HT-29 (cell line): ENCODE measurements around the gene ARAF. TPM values are rescaled to one million over a fixed set of nuclear protein-coding genes. Genes with fewer than 3 reads are reported as not detected.
"Not testable (repeated sequence)": the region's sequence is repeated elsewhere in the genome, so short reads cannot be mapped to it uniquely, and the experiment has no call there.

Source experiments
- DNase-seq: peaks from one replicate; pipeline ENCODE4 v3.0.0-alpha.2; 2015; ENCODE audit warnings: low spot score
- total RNA-seq: library from RNA; depleted of rRNA; stranded (reverse); fragments of >200 nt; shearing (Covaris generic); gene quantifications from 2 replicates; pipeline ENCODE4 v1.2.3, GENCODE V29; 2014; rRNA removed

ARAF gene
- 47.0 and 55.7 TPM in 2 replicates for total RNA-seq

- DNase-seq = peak; percentile 97
Observed at GRCh38 chrX:47560934-47561658, at the start of gene ARAF. ARAF (plus strand) TSS chrX:47561205; CDS start chrX:47562968, 1,763 bp downstream.

GRCh38 chrX:47512383-47512782 lies 48.6 kb upstream of the ARAF start:
- not testable (repeated sequence) for DNase-seq

GRCh38 chrX:47513034-47513965 lies 47.7 kb upstream of the ARAF start:
- DNase-seq = not testable (repeated sequence)

- no peak for DNase-seq
Observed at GRCh38 chrX:47514533-47515235, 46.3 kb upstream of the ARAF start.

- no peak for DNase-seq
Observed at GRCh38 chrX:47515941-47516665, 44.9 kb upstream of the ARAF start.

GRCh38 chrX:47518144-47518543 lies 42.9 kb upstream of the ARAF start:
- no peak for DNase-seq

- DNase-seq = peak; percentile 72
Observed at GRCh38 chrX:47523297-47523696, 37.7 kb upstream of the ARAF start.

GRCh38 chrX:47523713-47524166 lies 37.3 kb upstream of the ARAF start:
- no peak for DNase-seq

GRCh38 chrX:47529548-47529947 lies 31.5 kb upstream of the ARAF start:
- DNase-seq = no peak

- DNase-seq = no peak
Observed at GRCh38 chrX:47530049-47530448, 31.0 kb upstream of the ARAF start.

- no peak for DNase-seq
Observed at GRCh38 chrX:47539860-47540259, 21.1 kb upstream of the ARAF start.

GRCh38 chrX:47540754-47541538 lies 20.1 kb upstream of the ARAF start:
- peak; percentile 92 for DNase-seq

GRCh38 chrX:47543496-47543895 lies 17.5 kb upstream of the ARAF start:
- no peak for DNase-seq

GRCh38 chrX:47556045-47556623 lies 4.9 kb upstream of the ARAF start:
- DNase-seq = peak; percentile 89

- DNase-seq = no peak
Observed at GRCh38 chrX:47558436-47558835, 2.6 kb upstream of the ARAF start.

- DNase-seq = peak; percentile 26
Observed at GRCh38 chrX:47560179-47560933, 649 bp upstream of the ARAF start.

GRCh38 chrX:47561659-47562151 lies 700 bp downstream of the ARAF start:
- DNase-seq = no peak

GRCh38 chrX:47562615-47563243 lies 1.7 kb downstream of the ARAF start:
- DNase-seq = peak; percentile 36
